Measurements from ENCODE around the gene OR6C2.

- no peak for TF ChIP-seq CTCF (IDR thresholded peaks at IDR 0.05)
- TF ChIP-seq ZFX (IDR thresholded peaks at IDR 0.05; ENCODE audit: borderline replicate concordance), result no peak
These were observed 48.2 kb downstream of the OR6C2 start, which contains the start of gene OR6C68 for GRCh38 chr12:55492078-55492477.

Data from 22Rv1 (cell line).